Hematopoietic multipotent progenitor cell treated with erythropoietin and hydrocortisone succinate and interleukin-3 and kit ligand, for 6 days (in vitro differentiated cells): Measurements from ENCODE around the gene SHKBP1.
"Not testable (repeated sequence)": the region's sequence is repeated elsewhere in the genome, so short reads cannot be mapped to it uniquely, and the experiment has no call there.

Experiments used
- DNase-seq: peaks from one replicate; pipeline ENCODE4 v3.0.0-alpha.2; 2015

The SHKBP1 gene

GRCh38 chr19:40576585-40577451 is at the start of gene SHKBP1:
TSS of gene SHKBP1 (plus strand) at chr19:40576873. CDS start at chr19:40576900, 27 bp downstream.
- DNase-seq: peak; percentile 98

- no peak for DNase-seq
Measured at GRCh38 chr19:40528078-40528477, 48.6 kb upstream of the SHKBP1 start.

GRCh38 chr19:40528533-40529092 is 48.1 kb upstream of the SHKBP1 start:
- no peak for DNase-seq

- peak; percentile 83 for DNase-seq
Measured at GRCh38 chr19:40529093-40529954, 47.3 kb upstream of the SHKBP1 start.

- DNase-seq: peak; percentile 45
Measured at GRCh38 chr19:40530091-40530901, 46.4 kb upstream of the SHKBP1 start.

- no peak for DNase-seq
Measured at GRCh38 chr19:40533508-40533907, 43.2 kb upstream of the SHKBP1 start.

GRCh38 chr19:40534148-40534547 is 42.5 kb upstream of the SHKBP1 start:
- no peak for DNase-seq

GRCh38 chr19:40539070-40539469 is 37.6 kb upstream of the SHKBP1 start:
- DNase-seq: no peak

GRCh38 chr19:40542202-40542859 is 34.3 kb upstream of the SHKBP1 start:
- no peak for DNase-seq

- no peak for DNase-seq
Measured at GRCh38 chr19:40543029-40543597, 33.6 kb upstream of the SHKBP1 start.

- not testable (repeated sequence) for DNase-seq
Measured at GRCh38 chr19:40546153-40546841, 30.4 kb upstream of the SHKBP1 start.

GRCh38 chr19:40547190-40547589 is 29.5 kb upstream of the SHKBP1 start:
- not testable (repeated sequence) for DNase-seq

- no peak for DNase-seq
Measured at GRCh38 chr19:40547836-40548235, 28.8 kb upstream of the SHKBP1 start.

GRCh38 chr19:40549007-40549708 is 27.5 kb upstream of the SHKBP1 start:
- peak; percentile 76 for DNase-seq

- DNase-seq: no peak
Measured at GRCh38 chr19:40550951-40551350, 25.7 kb upstream of the SHKBP1 start.

GRCh38 chr19:40552848-40553247 is 23.8 kb upstream of the SHKBP1 start:
- no peak for DNase-seq

- DNase-seq: no peak
Measured at GRCh38 chr19:40553885-40554857, 22.5 kb upstream of the SHKBP1 start.

- no peak for DNase-seq
Measured at GRCh38 chr19:40555978-40556689, 20.5 kb upstream of the SHKBP1 start.
